Left lung (tissue), 10 donors: Measurements from ENCODE around the gene RNF217. TPM values are rescaled to one million over a fixed set of nuclear protein-coding genes. Genes with fewer than 3 reads are reported as not detected.
"Not testable (repeated sequence)": the region's sequence is repeated elsewhere in the genome, so short reads cannot be mapped to it uniquely, and the experiment has no call there.

Source experiments
- ATAC-seq: fragments of 200-7000 bp; cut with Tn5 transposase; one replicate; pipeline ENCODE4 v1.9.1; 2020; ENCODE audit warnings: moderate library complexity
- DNase-seq, 4 donors: peaks; one replicate each; pipeline ENCODE4 v3.0.0-alpha.2; 2013 to 2020
- H3K27ac ChIP-seq, 2 donors: fragments of 200-600 bp; sonication (generic) in 1 of 2; one replicate each; pipeline versions ENCODE4 v1.5.0 to v1.8.0; 2020 to 2021
- H3K27me3 ChIP-seq, 2 donors: fragments of 200-600 bp; sonication (generic) in 1 of 2; one replicate each; pipeline versions ENCODE4 v1.5.0 to v1.8.0; 2020 to 2021
- H3K36me3 ChIP-seq, 2 donors: fragments of 200-600 bp; sonication (generic) in 1 of 2; one replicate each; pipeline versions ENCODE4 v1.5.0 to v1.8.0; 2020 to 2021
- H3K4me1 ChIP-seq, 2 donors: fragments of 200-600 bp; one replicate each; pipeline ENCODE4 v1.8.0; 2021
- H3K4me3 ChIP-seq, 2 donors: fragments of 200-600 bp; sonication (generic) in 1 of 2; one replicate each; pipeline versions ENCODE4 v1.5.0 to v1.8.0; 2020 to 2021; ENCODE audit warnings: mild to moderate bottlenecking in 1 of 2
- H3K9me3 ChIP-seq, 2 donors: fragments of 200-600 bp; sonication (generic) in 1 of 2; one replicate each; pipeline versions ENCODE4 v1.5.0 to v1.8.0; 2020 to 2021
- CTCF ChIP-seq, 2 donors: fragments of 200-600 bp; sonication (generic) in 1 of 2; IDR thresholded peaks; one replicate each; pipeline versions ENCODE4 v1.5.0 to v1.8.0; 2021; ENCODE audit warnings: antibody characterized with exemption in 2 of 2
- intact Hi-C, 2 donors: fragments of 100-400 bp; cut with DNase I; formaldehyde crosslinking; loops; one replicate each; pipeline versions ENCODE4 v1.11.2 to v1.14.2; 2022
- polyA plus RNA-seq, 6 donors: library from polyadenylated mRNA; unstranded; fragments of 120-200 nt; gene quantifications; one replicate each; pipeline ENCODE4 v1.2.1, GENCODE V29; 2013; ENCODE audit not compliant: insufficient read length in 6 of 6
- total RNA-seq, 2 donors: library from RNA; stranded (reverse); fragmentation: NEBNext Ultra II Directional; extraction: Animal tissue kit (Norgen Biotek cat#: 25700); gene quantifications; one replicate each; pipeline ENCODE4 v1.2.1, GENCODE V29; 2021
- donor health status: DM: no; HTN: yes; CAD: no.
- donor health status: DM: no; HTN: no; CAD: no.

Gene RNF217
- total and polyA plus RNA-seq, 8 donors: 17.2 to 31.4 (median 23.1) TPM

DNA sequence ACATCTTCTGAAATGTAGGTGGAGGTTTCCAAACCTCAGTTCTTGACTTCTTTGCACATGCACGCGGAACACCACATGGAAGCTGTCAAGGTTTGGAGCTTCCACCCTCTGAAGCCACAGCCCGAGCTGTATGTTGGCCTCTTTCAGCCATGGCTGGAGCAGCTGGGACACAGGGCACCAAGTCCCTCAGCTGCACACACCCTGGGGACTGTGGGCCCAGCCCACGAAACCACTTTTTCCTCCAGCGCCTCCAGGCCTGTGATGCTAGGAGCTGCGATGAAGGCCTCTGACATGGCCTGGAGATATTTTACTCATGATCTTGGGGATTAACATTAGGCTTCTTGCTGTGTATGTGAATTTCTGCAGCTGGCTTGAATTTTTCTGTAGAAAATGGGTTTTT, 68.7 kb downstream of the RNF217 start:
- peaks cover 2 to 5% of the 10 kb centered on the region in 2 donors for H3K9me3 ChIP-seq
- DNase-seq: no peak
- no peak for ATAC-seq
- H3K27ac ChIP-seq: no peak overlapping the region
- no peaks in the 10 kb centered on the region for H3K4me1 ChIP-seq
- H3K4me3 ChIP-seq: no peak overlapping the region
- no peaks in the 10 kb centered on the region for H3K27me3 ChIP-seq
- no peaks in the 10 kb centered on the region for H3K36me3 ChIP-seq
- intact Hi-C loops: no loop called here
- TF ChIP-seq CTCF (IDR thresholded peaks at IDR 0.05): no peak

- no peak for ATAC-seq
- peaks cover 2 to 5% of the 10 kb centered on the region in 2 donors for H3K9me3 ChIP-seq
- H3K27me3 ChIP-seq: no peaks in the 10 kb centered on the region
- no peaks in the 10 kb centered on the region for H3K4me1 ChIP-seq
- no peak for DNase-seq
- no peak overlapping the region for H3K4me3 ChIP-seq
- TF ChIP-seq CTCF (IDR thresholded peaks at IDR 0.05): no peak
- no peaks in the 10 kb centered on the region for H3K36me3 ChIP-seq
- no peak overlapping the region for H3K27ac ChIP-seq
- intact Hi-C loops: no loop called here
Measured at GRCh38 chr6:125031385-125031784, 69.1 kb downstream of the RNF217 start.

DNA sequence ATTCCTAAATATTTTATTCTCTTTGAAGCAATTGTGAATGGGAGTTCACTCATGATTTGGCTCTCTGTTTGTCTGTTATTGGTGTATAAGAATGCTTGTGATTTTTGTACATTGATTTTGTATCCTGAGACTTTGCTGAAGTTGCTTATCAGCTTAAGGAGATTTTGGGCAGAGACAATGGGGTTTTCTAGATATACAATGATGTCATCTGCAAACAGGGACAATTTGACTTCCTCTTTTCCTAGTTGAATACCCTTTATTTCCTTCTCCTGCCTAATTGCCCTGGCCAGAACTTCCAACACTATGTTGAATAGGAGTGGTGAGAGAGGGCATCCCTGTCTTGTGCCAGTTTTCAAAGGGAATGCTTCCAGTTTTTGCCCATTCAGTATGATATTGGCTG, 72.7 kb downstream of the RNF217 start:
- H3K27ac ChIP-seq, H3K36me3 ChIP-seq, H3K4me1 ChIP-seq, H3K27me3 ChIP-seq, DNase-seq, H3K9me3 ChIP-seq, intact Hi-C loops, ATAC-seq, H3K4me3 ChIP-seq: not testable (repeated sequence)

- intact Hi-C loops, H3K9me3 ChIP-seq, ATAC-seq, H3K4me1 ChIP-seq, H3K27me3 ChIP-seq, DNase-seq, H3K4me3 ChIP-seq, H3K36me3 ChIP-seq, H3K27ac ChIP-seq: not testable (repeated sequence)
Measured at GRCh38 chr6:125036486-125036885, 74.2 kb downstream of the RNF217 start.

GRCh38 chr6:125037827-125038226, 75.6 kb downstream of the RNF217 start:
- Histone ChIP-seq H3K27ac (no peak overlapping the region), H3K4me1 (no peaks in the 10 kb centered on the region), H3K36me3 (no peaks in the 10 kb centered on the region), H3K9me3 (peaks cover 2 to 5% of the 10 kb centered on the region in 2 donors), H3K27me3 (no peaks in the 10 kb centered on the region), H3K4me3 (no peak overlapping the region)
- no peak for TF ChIP-seq CTCF (IDR thresholded peaks at IDR 0.05)
- intact Hi-C loops: no loop called here
- DNase-seq: no peak
- ATAC-seq: no peak

DNA sequence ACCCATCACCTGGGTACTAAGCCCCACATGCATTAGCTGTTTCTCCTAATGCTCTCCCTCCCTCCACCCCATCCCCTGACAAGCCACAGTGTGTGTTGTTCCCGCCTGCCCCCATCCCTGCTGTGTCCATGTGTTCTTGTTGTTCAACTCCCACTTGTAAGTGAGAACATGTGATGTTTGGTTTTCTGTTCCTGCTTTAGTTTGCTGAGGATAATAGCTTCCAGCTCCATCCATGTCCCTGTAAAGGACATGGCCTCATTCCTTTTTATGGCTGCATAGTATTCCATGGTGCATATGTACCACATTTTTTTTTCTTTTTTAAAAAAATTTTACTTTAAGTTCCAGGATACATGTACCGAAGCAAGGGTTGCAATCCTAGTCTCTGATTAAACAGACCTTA, 76.7 kb downstream of the RNF217 start:
- DNase-seq (no peak), ATAC-seq (no peak)
- H3K9me3 ChIP-seq: peaks cover 2 to 5% of the 10 kb centered on the region in 2 donors
- H3K27me3 ChIP-seq: no peaks in the 10 kb centered on the region
- TF ChIP-seq CTCF (IDR thresholded peaks at IDR 0.05): no peak
- intact Hi-C loops: no loop called here
- no peaks in the 10 kb centered on the region for H3K36me3 ChIP-seq
- H3K4me1 ChIP-seq: no peaks in the 10 kb centered on the region
- H3K27ac ChIP-seq: no peak overlapping the region
- no peak overlapping the region for H3K4me3 ChIP-seq
